Osteocyte (in vitro differentiated cells): Measurements from ENCODE around the gene CSNK1G2. TPM values are rescaled to one million over a fixed set of nuclear protein-coding genes. Genes with fewer than 3 reads are reported as not detected.

Source experiments
- DNase-seq: peaks from one replicate; pipeline ENCODE4 v3.0.0; 2021; ENCODE audit warnings: mixed read lengths; ENCODE audit not compliant: unreplicated experiment; ENCODE audit errors: extremely low spot score
- H3K27ac Mint-ChIP-seq: one replicate; pipeline ENCODE4 v1.8.0; 2021; ENCODE audit warnings: mild to moderate bottlenecking, mixed read lengths; ENCODE audit not compliant: unreplicated experiment
- H3K27me3 Mint-ChIP-seq: one replicate; pipeline ENCODE4 v1.8.0; 2021; ENCODE audit warnings: mixed read lengths; ENCODE audit not compliant: unreplicated experiment
- H3K36me3 Mint-ChIP-seq: one replicate; pipeline ENCODE4 v1.8.0; 2021; ENCODE audit warnings: mixed read lengths; ENCODE audit not compliant: unreplicated experiment
- H3K4me1 Mint-ChIP-seq: one replicate; pipeline ENCODE4 v1.8.0; 2021; ENCODE audit warnings: mixed read lengths; ENCODE audit not compliant: unreplicated experiment
- H3K4me3 Mint-ChIP-seq: one replicate; pipeline ENCODE4 v1.8.0; 2021; ENCODE audit warnings: mild to moderate bottlenecking, moderate library complexity, mixed read lengths; ENCODE audit not compliant: unreplicated experiment
- H3K9me3 Mint-ChIP-seq: one replicate; pipeline ENCODE4 v1.8.0; 2021; ENCODE audit warnings: mixed read lengths; ENCODE audit not compliant: unreplicated experiment
- total RNA-seq: library from RNA; stranded (reverse); gene quantifications from 2 replicates; pipeline ENCODE4 v1.2.1, GENCODE V29; 2021
- TF ChIP-seq, protein P1 (sequence below): fragments of 200-600 bp; sonication (generic); IDR thresholded peaks from 2 replicates; pipeline ENCODE4 v1.5.0; 2021; ENCODE audit warnings: antibody characterized with exemption, mild to moderate bottlenecking, moderate library complexity

The CSNK1G2 gene
- total RNA-seq, 1 donor from 2014 or later: 72.2 TPM

DNA sequence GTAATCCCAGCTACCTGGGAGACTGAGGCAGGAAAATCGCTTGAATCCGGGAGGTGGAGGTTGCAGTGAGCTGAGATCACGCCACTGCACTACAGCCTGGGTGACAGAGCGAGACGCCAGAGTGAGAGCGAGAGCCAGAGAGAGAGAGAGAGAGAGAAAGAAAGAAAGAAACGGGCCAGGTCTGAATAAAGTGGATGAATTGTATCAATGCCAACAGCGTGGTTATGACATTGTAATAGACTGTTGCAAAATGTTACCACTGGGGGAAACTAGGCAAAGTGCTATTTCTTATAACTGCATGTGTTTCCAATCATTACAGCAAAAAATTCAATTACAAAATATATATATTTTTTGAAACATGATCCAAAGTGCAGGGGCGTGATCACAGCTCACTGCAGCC, 86.4 kb downstream of the CSNK1G2 start:
- H3K36me3 Mint-ChIP-seq: no peaks in the 10 kb centered on the region
- no peaks in the 10 kb centered on the region for H3K27me3 Mint-ChIP-seq
- no peaks in the 10 kb centered on the region for H3K9me3 Mint-ChIP-seq
- TF ChIP-seq, protein P1, sequence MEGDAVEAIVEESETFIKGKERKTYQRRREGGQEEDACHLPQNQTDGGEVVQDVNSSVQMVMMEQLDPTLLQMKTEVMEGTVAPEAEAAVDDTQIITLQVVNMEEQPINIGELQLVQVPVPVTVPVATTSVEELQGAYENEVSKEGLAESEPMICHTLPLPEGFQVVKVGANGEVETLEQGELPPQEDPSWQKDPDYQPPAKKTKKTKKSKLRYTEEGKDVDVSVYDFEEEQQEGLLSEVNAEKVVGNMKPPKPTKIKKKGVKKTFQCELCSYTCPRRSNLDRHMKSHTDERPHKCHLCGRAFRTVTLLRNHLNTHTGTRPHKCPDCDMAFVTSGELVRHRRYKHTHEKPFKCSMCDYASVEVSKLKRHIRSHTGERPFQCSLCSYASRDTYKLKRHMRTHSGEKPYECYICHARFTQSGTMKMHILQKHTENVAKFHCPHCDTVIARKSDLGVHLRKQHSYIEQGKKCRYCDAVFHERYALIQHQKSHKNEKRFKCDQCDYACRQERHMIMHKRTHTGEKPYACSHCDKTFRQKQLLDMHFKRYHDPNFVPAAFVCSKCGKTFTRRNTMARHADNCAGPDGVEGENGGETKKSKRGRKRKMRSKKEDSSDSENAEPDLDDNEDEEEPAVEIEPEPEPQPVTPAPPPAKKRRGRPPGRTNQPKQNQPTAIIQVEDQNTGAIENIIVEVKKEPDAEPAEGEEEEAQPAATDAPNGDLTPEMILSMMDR: peak; percentile 11
- no peak for DNase-seq
- no peak overlapping the region for H3K4me3 Mint-ChIP-seq
- H3K27ac Mint-ChIP-seq: no peak overlapping the region
- H3K4me1 Mint-ChIP-seq: peaks cover 17% of the 10 kb centered on the region

Other genes with a start within 250 kb of the CSNK1G2 start
- gene ONECUT3, start 187.7 kb upstream of the CSNK1G2 start, total RNA-seq: not detected in 2 replicates
- gene ATP8B3, start 128.9 kb upstream of the CSNK1G2 start, total RNA-seq: 4.6 and 5.2 TPM in 2 replicates
- 29.8 and 39.3 TPM in 2 replicates for gene REXO1, start 92.7 kb upstream of the CSNK1G2 start, total RNA-seq
- gene KLF16, start 77.6 kb upstream of the CSNK1G2 start, total RNA-seq: 25.1 and 26.3 TPM in 2 replicates
- gene ABHD17A, start 55.7 kb upstream of the CSNK1G2 start, total RNA-seq: 63.4 and 64.0 TPM in 2 replicates
- gene ADAT3, start 35.8 kb upstream of the CSNK1G2 start, total RNA-seq: 6.8 and 7.4 TPM in 2 replicates
- 75.8 and 79.4 TPM in 2 replicates for gene SCAMP4, start 35.8 kb upstream of the CSNK1G2 start, total RNA-seq
- gene BTBD2, start 74.5 kb downstream of the CSNK1G2 start, total RNA-seq: 86.0 and 95.9 TPM in 2 replicates
- 81.3 and 83.3 TPM in 2 replicates for gene MKNK2, start 110.1 kb downstream of the CSNK1G2 start, total RNA-seq
- gene MOB3A, start 155.2 kb downstream of the CSNK1G2 start, total RNA-seq: 50.6 and 54.2 TPM in 2 replicates
- 3.8 and 4.8 TPM in 2 replicates for gene IZUMO4, start 155.7 kb downstream of the CSNK1G2 start, total RNA-seq
- 139 and 152 TPM in 2 replicates for gene AP3D1, start 210.4 kb downstream of the CSNK1G2 start, total RNA-seq
- 34.1 and 38.1 TPM in 2 replicates for gene DOT1L, start 222.8 kb downstream of the CSNK1G2 start, total RNA-seq